Tongue (tissue), 2 donors: Measurements from ENCODE around the gene PPAT. TPM values are rescaled to one million over a fixed set of nuclear protein-coding genes. Genes with fewer than 3 reads are reported as not detected.

Experiments
- DNase-seq: peaks from one replicate; pipeline ENCODE4 v3.0.0-alpha.2; 2015
- total RNA-seq: library from RNA; depleted of rRNA; stranded (reverse); fragments of >200 nt; gene quantifications from one replicate; pipeline ENCODE4 v1.2.3, GENCODE V29; 2014

Gene PPAT
- total RNA-seq, 1 donor from 2014 or later: 11.6 TPM

DNA sequence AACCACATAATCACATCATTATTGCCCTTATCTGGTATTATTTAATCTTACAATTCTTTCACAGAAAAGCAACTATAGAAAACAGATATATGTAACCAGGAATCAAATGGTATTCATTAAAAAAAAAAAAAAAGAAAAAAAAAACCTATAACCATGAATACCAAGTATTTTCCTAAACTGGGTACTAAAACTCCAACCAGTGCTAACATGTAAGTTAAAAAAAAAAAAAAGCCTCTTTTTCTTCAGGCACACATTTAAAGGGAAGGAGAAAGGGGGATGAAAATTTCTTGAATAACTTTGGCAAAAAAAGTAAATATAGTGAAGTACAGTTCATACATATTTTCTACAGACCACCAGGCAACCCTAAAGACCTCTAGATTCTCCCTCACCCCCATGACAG, 2.1 kb downstream of the PPAT start:
- DNase-seq: no peak

DNA sequence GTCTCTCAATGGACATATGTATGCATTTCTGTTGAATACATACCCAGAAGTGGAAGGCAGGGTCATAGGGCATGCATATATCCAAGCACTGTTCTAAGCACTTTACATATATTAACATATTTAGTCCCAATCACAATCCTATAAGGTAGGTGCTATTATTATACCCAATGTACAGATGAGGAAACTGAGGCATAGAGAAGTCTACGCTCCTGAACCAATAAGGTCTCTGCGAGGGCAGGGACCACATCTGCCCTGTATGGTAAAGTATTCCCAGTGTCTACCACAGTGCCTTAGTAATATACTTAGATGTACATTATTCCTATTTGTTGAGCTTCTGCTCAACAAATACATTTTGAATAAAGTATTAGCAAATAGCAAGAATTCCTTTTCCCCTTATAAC, 5.2 kb downstream of the PPAT start:
- no peak for DNase-seq

DNA sequence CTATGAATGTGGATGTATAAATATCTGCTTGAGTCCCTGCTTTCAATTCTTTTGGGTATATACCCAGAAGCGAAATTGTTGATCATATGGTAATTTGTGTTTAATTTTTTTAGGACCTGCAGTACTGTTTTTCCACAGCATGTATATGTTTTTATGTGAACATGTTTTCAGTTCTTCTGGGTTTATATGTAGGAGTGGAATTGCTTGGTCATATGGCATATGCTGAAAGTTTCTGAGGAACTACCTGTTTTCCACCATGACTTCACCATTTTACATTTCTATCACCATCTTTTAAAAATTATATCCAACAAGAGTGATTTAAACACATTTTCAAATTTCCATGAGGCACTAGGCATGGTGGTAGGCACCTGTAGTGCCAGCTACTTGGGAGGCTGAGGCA, 8.2 kb downstream of the PPAT start:
- DNase-seq: no peak

DNA sequence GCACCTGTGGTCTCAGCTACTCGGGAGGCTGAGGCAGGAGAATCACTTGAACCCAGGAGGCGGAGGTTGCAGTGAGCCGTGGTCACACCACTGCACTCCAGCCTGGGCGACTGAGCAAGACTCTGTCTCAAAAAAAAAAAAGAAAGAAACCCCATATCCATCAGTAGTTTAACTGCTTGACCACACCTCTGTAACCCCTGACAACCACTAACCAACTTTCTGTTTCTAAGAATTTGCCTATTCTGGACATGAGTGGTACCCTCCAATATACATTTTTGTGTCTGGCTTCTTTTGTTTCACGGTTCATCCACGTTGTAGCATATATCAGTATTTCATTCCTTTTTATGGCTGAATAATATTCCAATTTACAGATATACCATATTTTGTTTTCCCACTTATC, 9.1 kb downstream of the PPAT start:
- DNase-seq: no peak

DNA sequence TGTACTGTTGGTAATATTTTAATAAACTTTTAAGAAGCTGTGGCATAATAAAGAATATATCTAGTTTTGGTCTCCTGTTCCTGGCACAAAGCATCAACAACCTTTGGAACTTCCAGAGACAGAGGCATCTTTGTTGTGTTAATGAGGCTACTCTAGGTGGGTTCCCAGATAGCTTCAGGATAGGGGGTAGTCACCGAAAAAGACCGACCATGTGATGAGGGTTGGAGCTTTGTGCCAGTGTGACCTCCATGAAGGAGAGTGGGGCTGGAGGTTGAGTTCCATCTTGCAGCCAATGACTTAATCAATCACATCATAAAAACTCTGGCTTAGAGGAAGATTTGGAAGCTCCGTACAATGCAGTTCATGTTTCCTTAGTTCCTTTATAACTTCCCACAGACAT, 9.9 kb downstream of the PPAT start:
- DNase-seq: no peak

DNA sequence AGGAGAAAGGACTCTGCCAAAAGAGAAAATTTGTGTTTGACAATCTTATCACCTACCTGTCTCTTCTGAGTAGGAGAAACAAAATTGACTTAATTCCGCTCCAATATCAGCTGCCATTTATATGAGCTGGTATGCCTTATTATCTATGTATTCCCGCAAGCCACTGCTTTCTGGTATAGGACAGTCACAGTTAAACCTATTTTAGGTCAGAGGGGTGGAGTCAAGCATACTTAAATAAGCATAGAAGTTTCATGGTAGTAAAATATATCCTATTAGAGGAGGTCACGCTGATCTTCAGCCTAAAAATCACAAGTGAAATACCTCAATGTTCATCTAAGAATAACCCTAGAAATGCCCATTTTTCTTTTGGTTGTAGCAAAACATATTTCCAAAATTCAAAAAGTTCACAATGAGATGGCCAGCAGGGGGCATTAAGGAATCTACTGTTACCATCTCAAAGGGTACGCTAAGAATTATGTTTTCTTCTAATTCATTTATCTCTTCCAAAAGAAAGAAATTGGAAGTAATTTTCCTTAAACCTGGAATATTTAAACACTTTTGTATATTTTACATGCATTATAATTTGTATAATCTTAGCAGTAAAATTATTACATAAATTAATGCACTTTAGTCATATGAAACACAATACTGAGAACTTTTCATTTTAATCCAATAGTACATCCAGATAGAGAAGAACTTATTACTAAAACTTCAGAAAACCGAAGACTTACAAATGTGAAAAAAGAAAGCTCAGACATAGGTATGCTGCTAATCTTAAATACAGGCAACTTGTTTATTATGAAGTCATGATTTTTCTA, 10.5 kb downstream of the PPAT start:
- DNase-seq: peak; percentile 68

DNA sequence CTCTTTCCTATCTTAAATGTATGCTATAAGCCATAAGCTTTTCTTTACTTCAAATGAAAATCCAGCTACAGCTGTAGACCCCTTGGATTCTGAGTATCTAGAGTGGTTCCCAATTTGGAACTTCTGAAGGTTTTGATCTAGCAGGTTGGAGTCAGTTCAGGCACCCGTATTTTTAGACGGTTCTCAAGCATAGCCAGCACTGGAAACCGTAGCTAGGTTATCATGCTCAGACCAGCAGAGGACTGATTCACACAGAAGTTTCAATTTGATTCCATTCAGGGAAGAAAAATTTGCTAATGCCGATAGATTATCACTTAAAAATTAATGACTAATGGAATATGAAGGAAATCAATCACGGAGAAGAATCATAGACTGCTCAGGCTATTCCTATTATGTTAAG, 11.2 kb downstream of the PPAT start:
- no peak for DNase-seq

DNA sequence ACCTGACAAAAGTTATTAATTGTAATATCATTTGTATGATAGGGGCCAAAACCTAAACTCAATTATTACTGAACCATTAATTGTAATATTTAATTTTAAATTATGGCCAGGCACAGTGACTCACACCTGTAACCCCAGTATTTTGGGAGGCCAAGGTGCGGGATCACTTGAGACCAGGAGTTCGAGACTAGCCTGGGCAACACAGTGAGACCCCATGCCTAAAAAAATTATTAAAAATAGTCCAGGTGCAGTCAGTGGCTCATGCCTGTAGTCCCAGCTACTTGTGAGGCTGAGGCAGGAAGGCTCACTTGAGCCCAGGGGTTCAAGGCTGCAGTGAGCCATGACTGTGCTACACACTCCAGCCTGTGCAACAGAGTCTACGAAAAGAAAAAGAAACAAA, 18.0 kb downstream of the PPAT start:
- DNase-seq: no peak

DNA sequence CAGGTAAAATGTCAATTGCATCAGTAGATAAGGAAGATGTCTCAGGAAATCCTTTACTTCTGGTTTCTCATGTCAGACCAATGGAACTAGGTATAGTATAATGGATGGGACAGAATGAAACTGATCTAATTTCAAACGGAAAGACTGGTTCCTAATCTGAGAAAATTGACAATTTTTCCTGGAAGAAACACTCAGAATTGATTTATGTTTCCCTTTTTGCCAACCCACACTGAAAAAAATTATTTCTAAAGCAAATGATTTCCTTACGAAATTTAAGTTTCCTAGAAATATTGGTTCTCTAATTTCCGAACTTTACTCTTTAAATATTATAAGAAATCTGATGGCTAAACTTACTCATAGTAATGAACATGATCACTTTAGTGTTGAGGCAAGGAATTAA, 19.1 kb downstream of the PPAT start:
- no peak for DNase-seq

DNA sequence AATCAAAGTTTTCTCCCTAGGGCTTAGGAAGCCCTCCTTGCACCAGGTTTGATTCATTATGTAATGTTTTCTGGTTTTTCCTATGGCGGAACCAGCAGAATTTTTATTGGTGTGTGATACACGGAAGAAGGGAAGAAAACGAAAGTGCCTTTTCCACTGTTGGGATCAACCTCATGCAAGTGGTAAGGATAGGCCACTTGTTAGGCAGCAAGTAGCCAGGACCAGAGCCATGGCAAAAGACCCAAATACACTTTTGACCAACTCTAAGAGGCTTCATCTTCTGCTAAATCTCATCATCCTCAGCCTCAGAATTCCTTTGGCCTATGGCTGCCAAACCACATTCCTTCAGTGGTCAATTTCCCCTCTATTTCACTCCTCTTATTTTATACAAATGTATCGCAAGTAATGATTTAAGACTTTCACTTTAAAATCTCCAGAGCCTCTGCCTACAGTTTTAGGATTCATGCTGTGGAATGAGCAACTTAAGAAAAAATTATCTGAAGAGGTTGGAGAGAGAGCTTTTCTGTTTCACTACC, 21.2 kb downstream of the PPAT start:
- DNase-seq: no peak

DNA sequence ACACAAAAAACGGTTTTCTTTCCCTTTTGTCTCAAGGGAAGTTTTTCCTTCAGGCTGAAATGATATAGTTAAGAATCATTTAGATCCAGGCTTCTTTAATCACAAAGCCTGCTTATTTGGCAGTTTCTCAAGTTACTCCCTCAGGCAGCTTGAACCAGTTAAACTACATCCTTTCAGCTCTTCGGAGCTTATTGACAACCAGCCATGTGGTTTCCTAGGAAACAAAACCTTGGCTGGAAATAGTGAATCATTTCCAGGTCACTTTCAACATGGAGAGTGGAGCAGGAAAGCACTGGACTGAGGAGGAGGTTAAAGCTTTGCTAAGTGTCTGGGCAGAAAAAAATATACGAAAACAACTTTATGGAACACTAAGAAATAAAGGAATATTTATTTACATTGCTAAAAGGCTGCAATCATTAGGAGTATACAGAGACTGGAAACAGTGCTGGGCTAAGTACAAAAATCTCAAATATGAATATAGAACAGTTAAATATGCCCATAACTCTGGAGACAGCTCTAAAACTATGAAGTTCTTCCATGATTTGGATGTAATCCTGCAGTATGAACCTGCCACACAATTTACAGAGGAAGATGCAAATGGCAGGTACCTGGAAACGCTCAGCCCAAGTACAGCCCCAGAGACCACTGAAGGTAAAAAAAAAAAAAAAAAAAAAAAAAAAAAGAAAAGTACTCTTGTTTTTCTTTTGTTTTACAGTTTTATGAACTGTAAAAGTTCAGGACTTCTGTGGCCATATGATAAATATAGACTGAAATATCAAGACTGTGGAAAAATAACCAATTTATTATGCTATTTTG, 25.0 kb downstream of the PPAT start:
- peak; percentile 98 for DNase-seq

DNA sequence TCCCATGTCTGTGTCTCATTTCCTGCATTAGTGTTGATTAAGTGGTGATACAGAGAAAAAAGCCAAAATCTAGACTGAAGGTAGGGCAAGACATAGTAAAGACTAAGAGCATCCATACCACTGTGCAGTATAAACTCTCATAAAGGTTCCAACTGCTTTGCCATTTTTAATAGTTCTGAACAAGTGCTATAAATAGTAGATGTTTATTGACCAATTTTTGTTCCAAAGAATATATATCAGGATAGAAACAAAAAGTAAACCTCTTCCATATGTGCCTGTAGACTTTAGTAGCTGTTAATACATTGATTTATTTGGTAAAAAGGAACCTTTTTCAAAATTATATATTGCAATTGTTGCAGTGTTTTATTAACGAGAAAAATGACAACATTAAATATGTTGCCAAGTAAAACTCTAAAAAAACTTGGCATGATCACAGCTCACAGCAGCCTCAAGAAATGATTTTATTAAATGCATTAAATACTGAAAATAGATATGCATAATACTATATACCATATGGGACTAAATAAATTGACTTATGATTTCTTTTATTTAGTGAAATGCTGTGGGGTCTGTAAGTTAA, 25.8 kb downstream of the PPAT start:
- DNase-seq: no peak

DNA sequence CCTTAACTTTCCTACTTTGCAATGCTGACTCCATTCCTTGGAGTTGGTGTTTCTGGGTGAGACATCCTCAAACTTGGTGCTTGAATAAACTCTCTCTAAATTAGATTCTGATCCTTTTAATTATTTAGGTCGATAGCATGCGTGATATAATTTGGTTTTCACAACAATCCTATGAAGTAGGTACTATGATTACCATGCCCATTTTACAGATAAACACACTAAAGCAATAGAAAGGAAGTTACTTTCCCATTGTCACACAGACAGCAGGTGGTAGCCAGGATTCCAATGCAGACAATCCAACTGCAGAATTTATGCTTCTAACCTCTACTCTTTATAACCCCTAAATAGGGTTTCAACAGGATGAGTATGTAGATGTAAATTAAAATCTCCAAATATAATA, 26.4 kb downstream of the PPAT start:
- DNase-seq: no peak

DNA sequence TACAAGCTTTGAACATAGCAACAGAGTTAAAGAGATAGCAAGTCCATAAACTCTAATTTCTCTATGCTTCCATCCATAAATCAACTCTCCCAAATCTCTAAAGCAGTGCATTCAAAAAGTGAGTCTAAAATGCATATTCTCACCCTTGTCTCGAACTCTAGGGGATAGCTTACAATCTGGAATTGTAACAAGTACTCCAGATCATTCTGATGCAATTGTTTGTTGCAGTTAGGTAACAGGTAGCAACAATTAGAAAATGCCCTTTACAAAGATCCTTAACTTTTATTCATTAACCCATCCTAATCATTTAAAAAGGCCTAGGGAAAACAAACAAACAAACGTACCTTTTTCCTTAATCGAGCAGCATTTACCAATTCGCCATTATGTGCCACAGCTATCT, 29.3 kb downstream of the PPAT start:
- DNase-seq: no peak

DNA sequence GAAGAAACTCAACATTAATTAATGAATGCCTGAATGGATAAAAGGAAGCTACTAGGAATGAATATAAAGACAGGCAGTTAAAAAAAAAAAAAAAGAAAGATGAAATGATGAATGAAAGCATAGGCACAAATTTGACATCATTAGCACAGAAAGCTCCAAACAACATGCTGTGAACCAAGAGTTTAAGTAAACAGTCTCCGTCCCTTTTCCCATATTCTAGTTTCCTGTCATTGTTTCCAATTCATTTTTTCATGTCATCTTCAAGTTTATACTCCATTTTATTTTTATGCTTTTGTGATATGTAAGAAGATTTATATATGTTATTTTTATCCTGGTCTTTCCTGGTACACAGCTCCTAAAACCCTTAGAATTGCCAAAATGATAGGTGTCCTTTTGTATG, 30.4 kb downstream of the PPAT start:
- no peak for DNase-seq

DNA sequence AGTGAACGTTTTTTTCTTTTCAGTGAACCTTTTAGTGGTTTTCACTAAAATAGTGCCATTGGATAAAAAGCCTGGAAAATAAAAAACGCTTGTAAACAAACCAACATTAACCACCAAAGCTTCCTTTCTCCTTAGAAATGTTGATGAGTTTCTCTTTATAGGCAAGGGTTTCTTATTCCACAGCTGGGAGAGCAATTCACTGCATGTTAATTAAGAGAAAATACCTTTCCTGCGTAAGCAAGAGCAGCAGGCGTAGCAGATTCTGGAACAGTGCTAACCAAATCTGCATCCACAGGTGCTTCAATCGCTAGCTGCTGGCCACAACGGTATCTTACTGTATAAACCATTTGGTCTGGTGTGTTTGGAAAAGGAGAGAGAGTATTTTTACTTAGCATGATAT, 34.9 kb downstream of the PPAT start:
- DNase-seq: no peak

DNA sequence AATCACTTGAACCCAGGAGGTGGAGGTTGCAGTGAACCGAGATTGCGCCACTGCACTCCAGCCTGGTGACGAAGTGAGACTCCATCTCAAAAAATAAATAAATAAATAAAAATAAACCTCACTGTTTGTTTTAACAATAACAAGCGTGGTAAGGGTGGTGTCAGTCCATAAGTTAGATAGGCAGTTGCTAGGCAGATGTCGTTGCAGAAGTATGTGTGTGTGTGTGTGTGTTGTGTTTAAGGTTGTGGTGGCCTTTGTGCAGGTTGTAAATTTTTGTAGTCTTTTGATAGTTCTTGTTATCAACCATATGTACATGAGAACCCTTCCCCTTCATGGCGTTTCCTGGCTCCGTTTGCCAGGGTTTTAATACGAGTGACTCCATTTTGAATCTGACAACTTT, 44.1 kb downstream of the PPAT start:
- no peak for DNase-seq

DNA sequence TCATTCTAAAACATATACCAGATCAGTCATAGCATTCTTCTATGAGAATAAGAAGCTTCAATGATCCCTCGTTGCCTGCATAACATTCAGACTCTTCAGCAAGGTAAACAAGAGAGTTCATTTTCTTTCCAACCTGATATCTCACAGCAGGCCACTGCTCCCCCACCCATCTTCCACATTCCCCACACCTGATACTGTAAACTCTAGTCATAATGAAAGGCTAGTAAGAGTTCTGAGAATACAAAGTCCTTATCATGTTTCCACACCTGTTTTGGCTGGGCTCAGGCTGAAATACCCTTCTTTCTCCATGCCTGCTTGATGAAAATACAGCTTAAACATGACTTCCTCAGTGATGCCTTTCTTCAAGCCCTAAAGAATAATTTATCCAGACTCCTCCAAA, 45.9 kb downstream of the PPAT start:
- DNase-seq: no peak

DNA sequence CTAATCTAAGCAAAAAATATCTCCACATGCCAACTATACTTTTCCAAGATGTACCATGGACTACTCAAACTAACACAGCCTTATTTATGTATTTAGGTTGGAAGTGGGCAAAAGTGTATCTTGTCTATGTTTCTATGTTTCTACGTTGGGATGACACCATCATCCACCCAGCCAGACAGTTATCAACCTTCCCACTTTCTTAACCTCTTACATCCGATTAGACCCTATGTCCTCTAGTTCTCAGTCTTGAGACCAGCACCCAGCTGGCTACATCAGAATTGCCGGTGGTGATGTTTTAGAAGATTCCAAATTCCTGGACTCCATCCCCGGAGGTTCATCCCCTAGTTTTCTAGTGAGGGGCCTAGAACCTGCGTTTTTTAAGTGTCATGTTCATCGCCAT, 47.1 kb downstream of the PPAT start:
- DNase-seq: peak; percentile 16

DNA sequence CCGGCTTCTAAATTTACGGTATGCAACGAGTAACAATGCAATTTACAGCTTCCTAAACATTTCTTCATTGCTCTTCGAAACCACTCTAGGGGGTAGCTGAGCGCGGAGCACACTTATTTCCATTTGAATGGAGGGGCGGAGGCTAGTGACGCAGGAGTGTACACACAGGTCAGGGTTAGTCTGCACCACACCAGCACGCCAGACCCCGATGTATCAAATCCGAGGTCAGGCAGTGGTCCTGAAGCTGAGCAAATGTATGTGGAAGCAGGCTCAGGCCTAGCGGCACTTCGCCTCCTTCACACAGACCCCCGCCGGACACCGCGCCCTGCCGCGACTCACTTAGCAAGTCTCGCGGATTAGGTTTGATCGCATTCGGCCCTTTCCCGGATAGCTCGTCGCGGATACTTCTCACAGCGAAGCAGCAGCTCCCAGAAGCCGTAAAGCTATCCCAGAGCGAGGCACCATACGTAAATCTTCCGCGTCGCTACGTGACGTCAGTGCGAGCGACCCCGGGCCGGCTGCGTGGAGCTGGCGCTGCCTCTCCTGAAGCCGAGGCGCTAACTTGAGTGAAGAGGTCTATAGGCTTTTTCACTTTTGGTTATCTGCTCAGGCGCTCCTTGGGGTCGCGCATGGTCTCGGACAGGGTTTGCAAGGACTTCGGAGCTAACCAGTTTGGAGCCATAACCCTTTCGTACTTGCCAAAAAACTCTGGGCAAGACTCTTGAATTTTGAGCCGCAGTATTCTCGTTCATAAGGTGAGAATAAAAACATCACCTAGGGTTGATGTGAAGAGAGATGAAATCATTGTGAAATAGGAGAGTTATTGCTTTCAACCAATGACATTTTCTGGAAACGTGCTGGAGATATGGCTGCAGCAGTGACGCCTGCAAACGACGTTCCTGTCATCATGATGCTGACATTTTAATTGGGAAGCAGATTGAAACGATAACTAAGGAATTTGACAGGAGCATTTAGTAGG, 48.1 kb downstream of the PPAT start, which contains the start of gene AASDH:
TSS of gene AASDH (minus strand) at position 469 of the 979 bp plus-strand sequence. CDS start 3,192 bp downstream, outside the sequence.
- peak; percentile 98 for DNase-seq

DNA sequence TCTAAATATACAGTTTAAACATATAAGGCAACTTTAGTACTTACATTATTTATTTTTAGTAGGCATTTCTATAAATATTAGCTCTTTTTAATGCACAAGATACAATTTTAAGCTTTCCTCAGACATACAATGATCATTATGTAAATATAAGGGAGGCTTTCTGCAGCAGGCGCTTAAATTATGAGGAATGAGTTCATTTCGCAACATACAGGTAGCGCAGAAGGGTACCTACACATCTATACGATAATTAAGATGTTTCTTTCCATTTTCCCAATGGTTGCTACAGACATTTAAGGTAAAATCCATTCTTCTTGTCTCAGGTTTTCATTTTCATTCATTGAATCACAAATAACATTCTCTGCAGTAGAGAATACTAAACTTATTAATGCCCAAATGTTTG, 49.3 kb downstream of the PPAT start:
- DNase-seq: no peak

DNA sequence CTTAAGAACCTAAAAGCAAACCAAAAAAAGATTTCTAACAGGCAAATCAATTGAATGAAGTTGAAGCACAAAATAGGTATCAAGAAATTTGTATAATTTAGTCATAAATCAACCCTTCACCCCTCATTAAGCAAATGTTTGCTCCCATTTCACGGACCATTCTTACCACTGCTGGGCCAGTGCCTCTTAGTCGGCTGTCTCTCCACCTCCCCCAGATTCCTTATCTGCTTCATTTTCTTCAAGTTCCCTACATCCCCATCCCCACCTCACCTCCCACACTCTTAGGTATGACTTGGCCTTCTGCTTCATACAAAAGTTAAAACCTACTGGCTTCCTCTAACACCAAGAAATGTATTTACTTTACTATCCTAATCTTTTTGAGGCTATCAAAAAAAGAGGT, 60.0 kb downstream of the PPAT start:
- DNase-seq: no peak
